ENCODE measurements around the gene LPAR2. TPM values are rescaled to one million over a fixed set of nuclear protein-coding genes. Genes with fewer than 3 reads are reported as not detected.

Gene LPAR2
- total RNA-seq, 1 donor from 2014 or later = 15.2 TPM

GRCh38 chr19:19580418-19580817 lies 47.6 kb downstream of the LPAR2 start:
- no peaks in the 10 kb centered on the region for H3K36me3 ChIP-seq
- H3K27me3 ChIP-seq = no peaks in the 10 kb centered on the region
- no peak for DNase-seq (ENCODE audit: extremely low spot score in 2 of 2)
- no peak overlapping the region for H3K4me3 ChIP-seq
- TF ChIP-seq POLR2A (IDR thresholded peaks at IDR 0.05) = no peak
- H3K4me1 ChIP-seq = no peaks in the 10 kb centered on the region
- H3K9me3 ChIP-seq = no peaks in the 10 kb centered on the region
- intact Hi-C loops (cut with DNase I) = no loop called here
- no peak overlapping the region for H3K27ac ChIP-seq

- Histone ChIP-seq H3K27me3 (no peaks in the 10 kb centered on the region), H3K4me1 (no peaks in the 10 kb centered on the region), H3K4me3 (no peak overlapping the region), H3K36me3 (no peaks in the 10 kb centered on the region), H3K9me3 (no peaks in the 10 kb centered on the region), H3K27ac (no peak overlapping the region)
- no peak for TF ChIP-seq CTCF (IDR thresholded peaks at IDR 0.05)
- TF ChIP-seq POLR2A (IDR thresholded peaks at IDR 0.05) = no peak
- no peak for TF ChIP-seq POLR2AphosphoS5 (IDR thresholded peaks at IDR 0.05; ENCODE audit: insufficient read depth in 1 of 2, low read depth in 1 of 2)
- no peak for DNase-seq (ENCODE audit: extremely low spot score in 2 of 2)
- intact Hi-C loops (cut with DNase I) = no loop called here
Measured at GRCh38 chr19:19579533-19580361, 48.3 kb downstream of the LPAR2 start.

GRCh38 chr19:19578252-19578651 lies 49.8 kb downstream of the LPAR2 start:
- no peak for DNase-seq (ENCODE audit: extremely low spot score in 2 of 2)
- intact Hi-C loops (cut with DNase I) = no loop called here
- Histone ChIP-seq H3K27me3 (no peaks in the 10 kb centered on the region), H3K36me3 (no peaks in the 10 kb centered on the region), H3K4me1 (no peaks in the 10 kb centered on the region), H3K4me3 (no peak overlapping the region), H3K9me3 (no peaks in the 10 kb centered on the region), H3K27ac (no peak overlapping the region)
- no peak for TF ChIP-seq CTCF (IDR thresholded peaks at IDR 0.05)
- no peak for TF ChIP-seq POLR2A (IDR thresholded peaks at IDR 0.05)
- no peak for TF ChIP-seq POLR2AphosphoS5 (IDR thresholded peaks at IDR 0.05; ENCODE audit: insufficient read depth in 1 of 2, low read depth in 1 of 2)

GRCh38 chr19:19575411-19575810 lies 52.6 kb downstream of the LPAR2 start:
- TF ChIP-seq POLR2A (IDR thresholded peaks at IDR 0.05) (no peak), CTCF (IDR thresholded peaks at IDR 0.05) (no peak), POLR2AphosphoS5 (IDR thresholded peaks at IDR 0.05; ENCODE audit: insufficient read depth in 1 of 2, low read depth in 1 of 2) (no peak)
- Histone ChIP-seq H3K36me3 (no peaks in the 10 kb centered on the region), H3K4me3 (no peak overlapping the region), H3K4me1 (no peaks in the 10 kb centered on the region), H3K27me3 (no peaks in the 10 kb centered on the region), H3K27ac (no peak overlapping the region), H3K9me3 (no peaks in the 10 kb centered on the region)
- intact Hi-C loops (cut with DNase I) = no loop called here
- no peak for DNase-seq (ENCODE audit: extremely low spot score in 2 of 2)

Other genes with a start within 250 kb of the LPAR2 start
- gene GATAD2A, start 222.5 kb downstream of the LPAR2 start, total RNA-seq = 49.6 TPM
- 0.98 TPM for gene TSSK6, start 112.7 kb downstream of the LPAR2 start, total RNA-seq
- gene NDUFA13, start 112.0 kb downstream of the LPAR2 start, total RNA-seq = 47.9 TPM
- gene YJEFN3, start 99.3 kb downstream of the LPAR2 start, total RNA-seq = 2.5 TPM
- 0.98 TPM for gene CILP2, start 90.0 kb downstream of the LPAR2 start, total RNA-seq
- 5.2 TPM for gene PBX4, start 9.5 kb downstream of the LPAR2 start, total RNA-seq
- 12.3 TPM for gene GMIP, start 15.4 kb upstream of the LPAR2 start, total RNA-seq
- 114 TPM for gene ATP13A1, start 35.5 kb upstream of the LPAR2 start, total RNA-seq
- gene ZNF101, start 40.6 kb upstream of the LPAR2 start, total RNA-seq = 6.9 TPM
- 5.4 TPM for gene ZNF14, start 104.9 kb upstream of the LPAR2 start, total RNA-seq
- gene ZNF506, start 193.5 kb upstream of the LPAR2 start, total RNA-seq = 33.6 TPM
- 4.9 TPM for gene ZNF253, start 237.7 kb upstream of the LPAR2 start, total RNA-seq

All from vagina (tissue), 2 donors.